SK-N-MC (cell line): ENCODE results near the gene ITSN2.
"Not testable (repeated sequence)": the region's sequence is repeated elsewhere in the genome, so short reads cannot be mapped to it uniquely, and the experiment has no call there.

Source experiments
- DNase-seq: peaks from one replicate; pipeline ENCODE4 v3.0.0-alpha.2; 2011; ENCODE audit warnings: low read depth, low spot score
- H3K27ac ChIP-seq: fragments of 200-600 bp; sonication (generic); 2 replicates; pipeline ENCODE4 v1.5.1; 2016; ENCODE audit warnings: mixed run types
- H3K36me3 ChIP-seq: fragments of 200-600 bp; sonication (generic); 2 replicates; pipeline ENCODE4 v1.6.1; 2017; ENCODE audit warnings: antibody characterized with exemption, low read length, mixed read lengths; ENCODE audit not compliant: insufficient read depth
- H3K4me3 ChIP-seq: fragments of 200-600 bp; sonication (generic); 2 replicates; pipeline ENCODE4 v1.5.1; 2016
- H3K9ac ChIP-seq: fragments of 200-600 bp; sonication (generic); 2 replicates; pipeline ENCODE4 v1.8.0; 2017; ENCODE audit warnings: mixed run types, mixed read lengths; ENCODE audit not compliant: insufficient read length
- H3K9me3 ChIP-seq: fragments of 200-600 bp; sonication (generic); 2 replicates; pipeline ENCODE4 v1.6.1; 2017; ENCODE audit warnings: low read depth, mild to moderate bottlenecking, antibody characterized with exemption, low read length, moderate library complexity, mixed read lengths
- EZH2 ChIP-seq: fragments of 200-600 bp; sonication (generic); IDR thresholded peaks from one replicate; pipeline ENCODE4 v1.6.1; 2017; ENCODE audit warnings: antibody characterized with exemption
- FOXP2 ChIP-seq: optimal IDR thresholded peaks from 2 replicates; pipeline ENCODE3; 2011; ENCODE audit warnings: mild to moderate bottlenecking, moderate library complexity; ENCODE audit not compliant: insufficient read depth; ENCODE audit errors: extremely low read length, control extremely low read depth
- POLR2AphosphoS5 ChIP-seq: IDR thresholded peaks from 2 replicates; pipeline ENCODE4 v1.6.1; 2012; ENCODE audit warnings: mild to moderate bottlenecking, low read depth, low read length, borderline replicate concordance

ITSN2 gene

GRCh38 chr2:24360050-24360962, at the start of gene ITSN2:
TSS of gene ITSN2 (minus strand) at chr2:24360536. CDS start at chr2:24328082, 32,454 bp downstream.
- Histone ChIP-seq H3K36me3 (no peaks in the 10 kb centered on the region), H3K4me3 (peak within 1 kb of the TSS; percentile 92), H3K27ac (0 out of 2 replicates have a peak within 1 kb of the TSS, but pooled peaks have one; percentile 37), H3K9ac (peak within 1 kb of the TSS; percentile 82), H3K9me3 (no peaks in the 10 kb centered on the region)
- DNase-seq, result no peak
- TF ChIP-seq FOXP2, result no peak
- TF ChIP-seq EZH2, result no peak
- peak; percentile 53; the same call in 1 of the 2 replicates for TF ChIP-seq POLR2AphosphoS5

GRCh38 chr2:24409171-24409570, 48.8 kb upstream of the ITSN2 start:
- no peak for DNase-seq
- H3K4me3 ChIP-seq, result no peak overlapping the region
- no peak overlapping the region for H3K27ac ChIP-seq

GRCh38 chr2:24408704-24409103, 48.4 kb upstream of the ITSN2 start:
- not testable (repeated sequence) for DNase-seq, H3K36me3 ChIP-seq, H3K27ac ChIP-seq, H3K4me3 ChIP-seq, H3K9me3 ChIP-seq
- peak overlapping the region; percentile 17 for H3K9ac ChIP-seq

More at GRCh38 chr2:24409171-24409570, 48.8 kb upstream of the ITSN2 start:
- Histone ChIP-seq H3K36me3 (no peaks in the 10 kb centered on the region), H3K9ac (peak overlapping the region; percentile 17), H3K9me3 (no peaks in the 10 kb centered on the region)
- TF ChIP-seq POLR2AphosphoS5 (no peak), FOXP2 (no peak), EZH2 (no peak)

- Histone ChIP-seq H3K9me3 (no peaks in the 10 kb centered on the region), H3K36me3 (no peaks in the 10 kb centered on the region), H3K9ac (no peak overlapping the region), H3K27ac (no peak overlapping the region), H3K4me3 (no peak overlapping the region)
- no peak for DNase-seq
- TF ChIP-seq FOXP2 (no peak), EZH2 (no peak), POLR2AphosphoS5 (no peak)
Measured at GRCh38 chr2:24404491-24404921, 44.2 kb upstream of the ITSN2 start.

- Histone ChIP-seq H3K36me3 (no peaks in the 10 kb centered on the region), H3K9me3 (no peaks in the 10 kb centered on the region), H3K9ac (no peak overlapping the region), H3K27ac (no peak overlapping the region), H3K4me3 (no peak overlapping the region)
- TF ChIP-seq EZH2 (no peak), FOXP2 (no peak), POLR2AphosphoS5 (no peak)
- DNase-seq, result no peak
Measured at GRCh38 chr2:24403832-24404212, 43.5 kb upstream of the ITSN2 start.

GRCh38 chr2:24403168-24403831, 43.0 kb upstream of the ITSN2 start:
- no peak for TF ChIP-seq EZH2
- TF ChIP-seq POLR2AphosphoS5, result no peak
- TF ChIP-seq FOXP2, result no peak

GRCh38 chr2:24402242-24403097, 42.1 kb upstream of the ITSN2 start:
- H3K36me3 ChIP-seq, result no peaks in the 10 kb centered on the region
- DNase-seq, result no peak
- H3K27ac ChIP-seq, result no peak overlapping the region
- H3K9me3 ChIP-seq, result no peaks in the 10 kb centered on the region
- no peak for TF ChIP-seq EZH2
- TF ChIP-seq POLR2AphosphoS5, result no peak
- no peak for TF ChIP-seq FOXP2
- H3K4me3 ChIP-seq, result no peak overlapping the region
- H3K9ac ChIP-seq, result no peak overlapping the region

More at GRCh38 chr2:24403168-24403831, 43.0 kb upstream of the ITSN2 start:
- H3K27ac ChIP-seq, result no peak overlapping the region
- H3K4me3 ChIP-seq, result no peak overlapping the region
- H3K9ac ChIP-seq, result no peak overlapping the region
- H3K9me3 ChIP-seq, result no peaks in the 10 kb centered on the region
- DNase-seq, result no peak
- H3K36me3 ChIP-seq, result no peaks in the 10 kb centered on the region

GRCh38 chr2:24400207-24400907, 40.0 kb upstream of the ITSN2 start:
- no peaks in the 10 kb centered on the region for H3K36me3 ChIP-seq
- no peaks in the 10 kb centered on the region for H3K9me3 ChIP-seq
- no peak overlapping the region for H3K4me3 ChIP-seq
- no peak overlapping the region for H3K9ac ChIP-seq
- no peak overlapping the region for H3K27ac ChIP-seq
- no peak for DNase-seq
- TF ChIP-seq POLR2AphosphoS5 (no peak), FOXP2 (no peak), EZH2 (no peak)
